Measurements from ENCODE around the gene SLC18A3.

DNA sequence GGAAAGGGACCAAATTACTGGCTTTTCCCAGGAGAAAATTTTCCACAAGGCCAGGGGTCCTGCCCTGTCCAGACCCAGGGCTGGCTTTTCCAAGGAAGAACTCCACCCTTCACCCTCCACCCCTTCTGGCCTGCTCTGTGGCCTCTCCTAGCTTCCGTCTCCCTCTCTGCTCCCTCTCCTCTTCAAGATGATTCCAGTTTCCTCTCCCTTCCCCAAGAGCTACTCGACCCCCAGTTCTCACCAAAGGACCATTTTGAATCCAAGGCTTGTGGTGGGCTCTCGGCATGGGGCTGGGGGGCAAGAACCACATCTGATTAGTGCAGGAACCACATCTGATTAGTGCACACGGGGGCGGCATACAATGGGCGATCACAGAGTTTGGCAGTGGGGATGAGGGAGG is 11.5 kb downstream of the SLC18A3 start:
- TF ChIP-seq, protein P1, sequence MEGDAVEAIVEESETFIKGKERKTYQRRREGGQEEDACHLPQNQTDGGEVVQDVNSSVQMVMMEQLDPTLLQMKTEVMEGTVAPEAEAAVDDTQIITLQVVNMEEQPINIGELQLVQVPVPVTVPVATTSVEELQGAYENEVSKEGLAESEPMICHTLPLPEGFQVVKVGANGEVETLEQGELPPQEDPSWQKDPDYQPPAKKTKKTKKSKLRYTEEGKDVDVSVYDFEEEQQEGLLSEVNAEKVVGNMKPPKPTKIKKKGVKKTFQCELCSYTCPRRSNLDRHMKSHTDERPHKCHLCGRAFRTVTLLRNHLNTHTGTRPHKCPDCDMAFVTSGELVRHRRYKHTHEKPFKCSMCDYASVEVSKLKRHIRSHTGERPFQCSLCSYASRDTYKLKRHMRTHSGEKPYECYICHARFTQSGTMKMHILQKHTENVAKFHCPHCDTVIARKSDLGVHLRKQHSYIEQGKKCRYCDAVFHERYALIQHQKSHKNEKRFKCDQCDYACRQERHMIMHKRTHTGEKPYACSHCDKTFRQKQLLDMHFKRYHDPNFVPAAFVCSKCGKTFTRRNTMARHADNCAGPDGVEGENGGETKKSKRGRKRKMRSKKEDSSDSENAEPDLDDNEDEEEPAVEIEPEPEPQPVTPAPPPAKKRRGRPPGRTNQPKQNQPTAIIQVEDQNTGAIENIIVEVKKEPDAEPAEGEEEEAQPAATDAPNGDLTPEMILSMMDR (conservative IDR thresholded peaks at IDR 0.05 in 1 of 2, IDR thresholded peaks at IDR 0.05 in 1 of 2; ENCODE audit: extremely low read depth in 1 of 2, insufficient read depth in 1 of 2, low read depth in 1 of 2, low read length in 2 of 2) = no peak
- TF ChIP-seq EZH2 (IDR thresholded peaks at IDR 0.05; ENCODE audit: borderline replicate concordance, low read length) = no peak

Data from mammary epithelial cell (primary cell).